ENCODE results near the gene TBL1X.

The TBL1X gene

DNA sequence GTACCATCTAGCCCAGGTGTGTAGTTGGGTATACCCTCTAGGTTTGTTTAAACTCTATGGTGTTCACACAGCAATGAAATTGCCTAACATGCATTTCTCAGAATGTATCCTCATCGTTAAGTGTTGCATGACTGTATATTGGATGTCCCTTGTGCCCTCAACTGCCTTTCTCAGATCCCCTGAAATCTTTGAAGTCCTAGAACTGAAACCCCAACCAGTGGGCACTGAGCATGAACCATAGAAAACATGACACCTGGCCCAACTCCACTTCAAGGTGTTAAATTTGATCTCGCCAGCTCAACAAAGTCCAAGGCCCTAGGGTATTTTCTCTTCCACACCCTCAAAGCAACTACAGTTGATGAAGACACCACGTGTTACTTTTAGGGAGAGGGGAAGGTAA is 265.2 kb downstream of the TBL1X start:
- no peak overlapping the region for H3K27ac ChIP-seq
- TF ChIP-seq, protein P1, sequence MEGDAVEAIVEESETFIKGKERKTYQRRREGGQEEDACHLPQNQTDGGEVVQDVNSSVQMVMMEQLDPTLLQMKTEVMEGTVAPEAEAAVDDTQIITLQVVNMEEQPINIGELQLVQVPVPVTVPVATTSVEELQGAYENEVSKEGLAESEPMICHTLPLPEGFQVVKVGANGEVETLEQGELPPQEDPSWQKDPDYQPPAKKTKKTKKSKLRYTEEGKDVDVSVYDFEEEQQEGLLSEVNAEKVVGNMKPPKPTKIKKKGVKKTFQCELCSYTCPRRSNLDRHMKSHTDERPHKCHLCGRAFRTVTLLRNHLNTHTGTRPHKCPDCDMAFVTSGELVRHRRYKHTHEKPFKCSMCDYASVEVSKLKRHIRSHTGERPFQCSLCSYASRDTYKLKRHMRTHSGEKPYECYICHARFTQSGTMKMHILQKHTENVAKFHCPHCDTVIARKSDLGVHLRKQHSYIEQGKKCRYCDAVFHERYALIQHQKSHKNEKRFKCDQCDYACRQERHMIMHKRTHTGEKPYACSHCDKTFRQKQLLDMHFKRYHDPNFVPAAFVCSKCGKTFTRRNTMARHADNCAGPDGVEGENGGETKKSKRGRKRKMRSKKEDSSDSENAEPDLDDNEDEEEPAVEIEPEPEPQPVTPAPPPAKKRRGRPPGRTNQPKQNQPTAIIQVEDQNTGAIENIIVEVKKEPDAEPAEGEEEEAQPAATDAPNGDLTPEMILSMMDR (IDR thresholded peaks at IDR 0.05) = no peak
- no peak for TF ChIP-seq ZFX (IDR thresholded peaks at IDR 0.05; ENCODE audit: borderline replicate concordance)

DNA sequence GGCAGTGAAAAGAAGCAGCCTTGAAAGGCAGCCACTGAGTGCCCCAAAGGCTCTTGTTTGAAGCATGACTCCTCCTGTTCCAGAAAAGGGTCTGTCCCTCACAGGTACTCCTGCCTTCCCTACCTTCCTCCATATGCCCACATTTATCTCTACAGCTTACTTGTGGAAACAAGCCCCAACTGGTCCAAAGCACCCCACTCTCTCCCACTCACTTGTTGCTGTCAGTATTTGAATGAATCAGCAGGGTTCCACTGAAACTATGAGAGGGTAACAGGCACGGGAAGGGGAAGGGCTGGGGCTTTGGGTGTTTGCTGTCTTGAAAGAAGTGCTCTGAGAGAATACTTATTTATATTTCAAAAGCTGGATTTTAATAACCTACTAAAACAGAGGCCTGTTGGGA is 265.9 kb downstream of the TBL1X start:
- no peak overlapping the region for H3K27ac ChIP-seq
- TF ChIP-seq, protein P1 (IDR thresholded peaks at IDR 0.05) = no peak
- TF ChIP-seq ZFX (IDR thresholded peaks at IDR 0.05; ENCODE audit: borderline replicate concordance) = no peak

DNA sequence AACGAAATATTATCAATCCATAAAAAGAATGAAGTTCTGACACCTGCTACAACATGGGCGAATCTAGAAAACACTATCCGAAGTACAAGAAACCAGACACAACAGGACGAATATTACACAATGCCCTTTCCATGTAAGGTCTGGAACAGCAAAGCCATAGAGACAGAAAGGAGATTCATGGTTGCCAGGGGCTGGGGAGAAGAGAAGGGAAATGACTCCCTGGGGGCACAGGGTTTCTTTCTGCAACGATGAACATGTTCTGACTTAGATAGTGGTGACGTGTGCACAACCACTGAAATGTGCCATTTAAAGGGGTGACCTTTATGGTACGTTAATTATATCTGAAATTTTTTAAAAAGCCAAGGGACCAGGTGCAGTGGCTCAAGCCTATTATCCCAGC is 272.5 kb downstream of the TBL1X start:
- TF ChIP-seq ZFX (IDR thresholded peaks at IDR 0.05; ENCODE audit: borderline replicate concordance) = no peak
- TF ChIP-seq, protein P1 (IDR thresholded peaks at IDR 0.05) = no peak
- H3K27ac ChIP-seq = no peak overlapping the region

DNA sequence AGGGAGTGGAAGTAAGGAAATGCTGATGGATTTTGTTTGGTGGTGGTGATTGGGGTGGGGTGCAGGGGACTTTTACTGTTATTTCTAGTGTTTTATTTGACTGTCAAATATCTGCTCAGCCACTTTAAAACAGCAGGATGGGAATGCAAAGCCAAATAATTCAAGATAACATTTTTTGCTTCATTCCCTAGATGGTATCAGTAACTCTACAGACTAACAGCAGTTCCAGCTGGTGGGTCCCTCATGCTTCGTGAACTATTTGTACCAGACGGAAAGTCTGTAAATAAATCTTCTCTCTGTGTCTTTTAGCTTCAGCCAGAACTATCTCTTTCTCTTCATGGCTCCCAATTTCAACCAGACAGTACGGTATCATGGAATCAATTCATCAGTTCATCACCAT is 273.3 kb downstream of the TBL1X start:
- H3K27ac ChIP-seq = no peak overlapping the region
- TF ChIP-seq ZFX (IDR thresholded peaks at IDR 0.05; ENCODE audit: borderline replicate concordance) = no peak
- TF ChIP-seq, protein P1 (IDR thresholded peaks at IDR 0.05) = no peak

DNA sequence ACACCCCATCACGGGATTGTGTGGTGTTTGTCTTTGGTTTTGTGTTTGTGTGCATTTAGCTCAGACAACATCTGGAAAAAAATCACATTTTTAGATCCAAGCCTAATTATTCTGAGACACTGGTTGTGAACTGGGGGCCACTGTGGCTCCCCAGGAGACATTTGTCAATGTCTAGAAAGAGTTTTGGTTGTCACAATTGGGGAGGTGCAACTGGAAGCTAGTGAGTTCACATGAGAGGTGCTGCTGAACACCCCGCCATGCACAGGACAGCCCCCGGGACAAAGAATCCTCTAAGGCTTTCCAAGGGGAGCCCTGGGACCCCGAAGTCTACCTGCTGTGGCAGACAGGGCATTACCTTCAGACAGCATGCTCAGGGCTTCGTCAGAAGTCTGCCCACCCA is 274.3 kb downstream of the TBL1X start:
- H3K27ac ChIP-seq = no peak overlapping the region
- TF ChIP-seq, protein P1 (IDR thresholded peaks at IDR 0.05) = no peak
- no peak for TF ChIP-seq ZFX (IDR thresholded peaks at IDR 0.05; ENCODE audit: borderline replicate concordance)

DNA sequence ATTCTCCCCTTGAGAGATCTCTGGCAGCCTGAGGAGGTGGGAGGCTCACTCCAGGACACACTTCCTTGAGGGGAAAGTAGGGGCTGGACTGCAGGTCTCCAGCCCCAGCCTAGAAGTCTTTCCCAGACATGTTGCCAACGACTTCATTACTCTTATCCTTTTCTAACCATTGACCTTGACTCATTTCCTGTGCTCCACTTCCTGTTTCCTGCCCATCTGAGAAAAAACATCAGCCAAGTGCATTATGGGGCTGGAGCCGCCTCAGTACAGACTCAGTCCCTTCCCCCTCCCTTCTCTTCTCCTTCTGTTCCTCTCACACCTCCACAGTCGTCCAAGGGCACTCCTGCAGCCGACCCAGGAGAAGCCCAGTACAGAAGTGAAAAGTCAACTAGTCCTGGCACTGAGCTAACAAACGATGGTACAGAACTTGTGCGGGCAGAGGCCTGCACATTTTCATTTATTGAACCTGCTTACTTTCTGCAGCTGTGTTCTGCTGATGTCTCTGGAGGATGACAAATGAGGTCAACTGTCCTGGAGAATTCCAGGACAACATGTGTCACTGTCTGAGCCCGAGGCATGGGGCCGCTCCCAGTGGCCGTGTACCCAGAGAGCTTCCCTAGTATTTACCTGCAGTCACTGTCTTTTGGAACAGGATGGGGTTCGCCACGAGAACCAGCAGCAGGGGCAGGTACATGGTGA is 280.7 kb downstream of the TBL1X start:
- H3K27ac ChIP-seq = no peak overlapping the region
- TF ChIP-seq, protein P1 (IDR thresholded peaks at IDR 0.05) = no peak
- TF ChIP-seq ZFX (IDR thresholded peaks at IDR 0.05; ENCODE audit: borderline replicate concordance) = no peak

DNA sequence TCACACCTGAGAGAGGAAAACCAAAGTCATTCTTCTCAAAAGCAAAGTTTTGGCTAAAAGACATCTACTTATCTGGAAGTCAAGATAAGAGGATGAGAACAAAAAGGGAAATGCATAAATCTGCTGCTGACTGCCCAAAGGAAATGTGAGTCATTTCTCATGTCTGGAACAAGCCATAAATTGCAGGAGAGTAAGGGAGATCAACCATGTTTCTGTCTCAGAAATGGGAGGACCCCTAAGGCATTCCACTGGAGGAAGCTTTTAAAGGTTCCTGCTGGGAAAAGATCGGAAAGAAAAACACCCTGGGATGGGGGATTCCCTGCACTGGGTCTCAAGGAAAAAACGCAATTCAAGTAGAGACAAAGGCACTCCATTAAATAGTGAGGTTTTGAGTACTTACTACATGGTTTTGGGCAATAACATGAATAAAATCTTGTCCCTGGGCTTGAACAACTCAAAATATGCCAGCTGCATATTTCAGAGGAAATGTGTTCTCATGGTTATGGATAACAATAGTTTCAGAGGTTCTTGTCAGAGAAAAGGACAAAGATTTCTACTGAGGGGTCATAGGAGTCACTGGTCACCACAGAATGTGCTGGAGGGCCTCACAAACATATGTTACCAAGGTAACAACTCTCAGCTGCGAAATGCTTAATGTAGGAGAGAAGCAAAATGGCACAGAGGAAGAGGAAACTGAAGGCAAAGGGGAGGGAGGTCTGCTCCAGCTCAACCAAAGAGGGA is 281.5 kb downstream of the TBL1X start:
- TF ChIP-seq, protein P1 (IDR thresholded peaks at IDR 0.05) = no peak
- TF ChIP-seq ZFX (IDR thresholded peaks at IDR 0.05; ENCODE audit: borderline replicate concordance) = no peak
- H3K27ac ChIP-seq = no peak overlapping the region
